Prostate gland (tissue), 2 donors: ENCODE data around the gene ZNF382. TPM values are rescaled to one million over a fixed set of nuclear protein-coding genes. Genes with fewer than 3 reads are reported as not detected.

Experiments
- DNase-seq: peaks from one replicate; pipeline ENCODE4 v3.0.0-alpha.2; 2019; ENCODE audit warnings: low spot score
- H3K27ac ChIP-seq, 2 donors: fragments of 200-600 bp; sonication (generic); 2 replicates each; pipeline ENCODE4 v1.5.1; 2017 to 2019
- H3K27me3 ChIP-seq: fragments of 200-600 bp; sonication (generic); replicated peaks from 2 replicates; pipeline ENCODE4 v1.5.1; 2019; ENCODE audit not compliant: insufficient read depth
- H3K36me3 ChIP-seq, 2 donors: fragments of 200-600 bp; sonication (generic); 1 replicate in 1 of 2; 2 replicates in 1 of 2; pipeline versions ENCODE4 v1.5.1 to v1.8.1; 2017 to 2019
- H3K4me1 ChIP-seq: fragments of 200-600 bp; sonication (generic); replicated peaks from 2 replicates; pipeline ENCODE4 v1.5.1; 2019
- H3K4me3 ChIP-seq, 2 donors: fragments of 200-600 bp; sonication (generic); 2 replicates each; pipeline ENCODE4 v1.5.1; 2017 to 2019
- H3K9me3 ChIP-seq: fragments of 200-600 bp; sonication (generic); 2 replicates; pipeline ENCODE4 v1.5.1; 2017
- CTCF ChIP-seq, 4 experiments: fragments of 200-600 bp in 2 of 4; fragments of 450-650 bp in 2 of 4; sonication (generic) in 2 of 4; IDR thresholded peaks; 1 replicate in 3 of 4; 2 replicates in 1 of 4; pipeline ENCODE4 v1.5.1; 2016 to 2019; ENCODE audit warnings: antibody characterized with exemption in 4 of 4, mild to moderate bottlenecking in 2 of 4, moderate library complexity in 2 of 4
- POLR2A ChIP-seq: fragments of 450-650 bp; IDR thresholded peaks from one replicate; pipeline ENCODE4 v1.6.1; 2016; ENCODE audit warnings: antibody characterized with exemption, mild to moderate bottlenecking
- POLR2AphosphoS5 ChIP-seq: sonication (generic); formaldehyde crosslinking; IDR thresholded peaks from one replicate; pipeline ENCODE4 v1.6.1; 2017; ENCODE audit warnings: antibody characterized with exemption
- WGBS: methylation state at CpG from one replicate; pipeline ENCODE4 v1.1.5; 2018; 5-methylcytosine and 5-hydroxymethylcytosine counted together
- intact Hi-C: fragments of 100-400 bp; cut with DNase I; formaldehyde crosslinking; loops from one replicate; pipeline ENCODE4 v1.14.2; 2022
- total RNA-seq, 2 donors: library from RNA; depleted of rRNA; stranded (reverse); fragments of >200 nt; gene quantifications; one replicate each; pipeline ENCODE4 v1.1.0, GENCODE V29; 2016

The ZNF382 gene
- 10 to 100 TPM in 1 of 2 donors, 1 to 10 TPM in 1; 9.6 to 10.9 TPM for total RNA-seq

DNA sequence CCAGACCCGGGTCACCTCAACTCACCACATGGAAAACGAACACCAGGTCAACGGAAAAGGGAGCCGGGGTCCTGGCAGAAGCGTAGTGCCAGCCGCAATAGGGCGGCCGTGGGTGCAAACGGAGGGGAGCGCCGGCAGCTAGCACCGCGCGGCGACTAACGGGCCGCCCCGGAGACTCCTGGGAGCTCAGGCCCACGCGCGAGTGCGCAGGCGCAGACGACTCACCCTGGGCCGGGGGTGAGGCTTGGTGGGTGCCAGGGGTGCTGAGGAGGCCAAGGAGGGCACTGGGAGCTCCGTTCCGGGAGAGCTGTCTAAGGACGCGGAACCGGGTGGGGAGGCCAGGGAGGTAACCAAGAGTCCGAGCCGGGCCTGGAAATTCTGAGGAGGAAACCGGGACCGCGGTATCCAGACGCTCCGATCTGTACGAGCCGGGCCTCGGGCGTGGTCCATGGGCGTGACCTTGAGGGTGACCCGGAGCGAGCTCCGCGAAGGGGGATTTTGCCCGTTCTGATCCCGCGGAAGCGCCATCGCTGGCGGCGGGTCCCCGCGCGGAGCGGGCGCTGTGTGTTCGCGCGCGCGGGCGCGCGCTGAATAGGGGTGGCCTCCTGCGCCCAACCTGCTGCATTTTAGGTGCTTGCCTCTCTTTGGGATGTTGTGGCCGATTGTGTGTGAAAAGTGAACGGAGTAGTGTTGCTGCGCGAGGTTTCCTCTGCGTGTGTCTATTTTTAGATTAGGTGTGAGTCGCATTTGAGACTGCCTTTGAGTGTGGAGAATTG, at the start of gene ZNF382:
Gene ZNF382, plus strand, starts transcription at position 213 of the 776 bp plus-strand sequence. CDS start 4,602 bp downstream, outside the sequence.
- peak within 1 kb of the TSS; percentile 68 to 70 for H3K27ac ChIP-seq
- peak within 1 kb of the TSS; percentile 54 to 64 for H3K4me3 ChIP-seq
- intact Hi-C loops: no loop called here
- DNase-seq: peak; percentile 42
- under 1% methylated on average over 50 of the region's 73 CpGs for WGBS
- TF ChIP-seq CTCF (IDR thresholded peaks at IDR 0.05): no peak
- no peak for TF ChIP-seq POLR2A
- TF ChIP-seq POLR2AphosphoS5: peak; percentile 37
- H3K9me3 ChIP-seq: no peaks in the 10 kb centered on the region
- no peaks in the 10 kb centered on the region for H3K36me3 ChIP-seq
- no peaks in the 10 kb centered on the region for H3K4me1 ChIP-seq
- H3K27me3 ChIP-seq: no peaks in the 10 kb centered on the region

DNA sequence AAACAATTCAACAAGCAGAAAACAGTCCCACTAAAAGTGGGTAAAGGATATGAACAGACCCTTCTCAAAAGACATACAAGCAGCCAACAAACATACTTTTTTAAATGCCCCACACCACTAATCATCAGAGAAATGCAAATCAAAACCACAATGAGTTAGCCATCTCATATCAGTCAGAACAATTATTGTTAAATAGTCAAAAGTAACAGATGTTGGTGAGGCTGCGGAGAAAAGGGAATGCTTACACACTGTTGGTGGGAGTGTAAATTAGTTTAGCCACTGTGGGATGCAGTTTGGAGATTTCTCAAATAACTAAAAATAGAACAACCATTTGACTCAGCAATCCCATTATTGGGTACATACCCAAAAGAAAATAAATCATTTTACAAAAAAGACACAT, 40.7 kb upstream of the ZNF382 start:
- no peak for DNase-seq
- H3K36me3 ChIP-seq: no peaks in the 10 kb centered on the region
- TF ChIP-seq POLR2AphosphoS5 (no peak), POLR2A (no peak), CTCF (IDR thresholded peaks at IDR 0.05) (no peak)
- 98% methylated on average over 1 of the region's 1 CpG for WGBS
- no peaks in the 10 kb centered on the region for H3K9me3 ChIP-seq
- H3K27me3 ChIP-seq: no peaks in the 10 kb centered on the region
- H3K4me3 ChIP-seq: no peak overlapping the region
- H3K27ac ChIP-seq: no peak overlapping the region
- H3K4me1 ChIP-seq: no peaks in the 10 kb centered on the region
- intact Hi-C loops: no loop called here

- intact Hi-C loops: no loop called here
- no peaks in the 10 kb centered on the region for H3K9me3 ChIP-seq
- no peak for DNase-seq
- H3K4me3 ChIP-seq: peak overlapping the region; percentile 68 to 81
- peaks cover 0 to 6% of the 10 kb centered on the region in 2 donors for H3K36me3 ChIP-seq
- H3K4me1 ChIP-seq: no peaks in the 10 kb centered on the region
- under 1% methylated on average over 11 of the region's 11 CpGs for WGBS
- H3K27ac ChIP-seq: peak overlapping the region; percentile 80 to 82
- TF ChIP-seq CTCF (IDR thresholded peaks at IDR 0.05): no peak
- no peak for TF ChIP-seq POLR2AphosphoS5
- no peak for TF ChIP-seq POLR2A
- H3K27me3 ChIP-seq: no peaks in the 10 kb centered on the region
Measured at GRCh38 chr19:36572593-36573019, 32.5 kb upstream of the ZNF382 start.

- H3K9me3 ChIP-seq: no peaks in the 10 kb centered on the region
- H3K36me3 ChIP-seq: peaks cover 0 to 8% of the 10 kb centered on the region in 2 donors
- WGBS: under 1% methylated on average over 66 of the region's 66 CpGs
- H3K4me3 ChIP-seq: peak within 1 kb of the TSS; percentile 68 to 81
- peak within 1 kb of the TSS; percentile 80 to 82 for H3K27ac ChIP-seq
- H3K27me3 ChIP-seq: no peaks in the 10 kb centered on the region
- DNase-seq: peak; percentile 88
- H3K4me1 ChIP-seq: no peaks in the 10 kb centered on the region
- intact Hi-C loops: no loop called here
- TF ChIP-seq CTCF (IDR thresholded peaks at IDR 0.05): no peak
- peak; percentile 95 for TF ChIP-seq POLR2AphosphoS5
- peak; percentile 69 for TF ChIP-seq POLR2A
Measured at GRCh38 chr19:36573020-36573894, 31.9 kb upstream of the ZNF382 start, which contains the start of gene ZNF529. TSS of gene ZNF529 (minus strand) at chr19:36573292. CDS start at chr19:36572346, 946 bp downstream.
